Activated gamma-delta T cell treated with anti-CD3 and anti-CD28 coated beads, Interleukin-2, amount 50 U/mL, for 16 hours (primary cell): Measurements from ENCODE around the gene ASTN2.
"Not testable (repeated sequence)": the region's sequence is repeated elsewhere in the genome, so short reads cannot be mapped to it uniquely, and the experiment has no call there.

Experiments used
- DNase-seq: peaks from one replicate; pipeline ENCODE4 v3.0.0-alpha.2; 2020; ENCODE audit warnings: low read depth

ASTN2 gene

GRCh38 chr9:116870566-116870965 is 544.3 kb downstream of the ASTN2 start:
- DNase-seq, result no peak

GRCh38 chr9:116868201-116868600 is 546.7 kb downstream of the ASTN2 start:
- no peak for DNase-seq

GRCh38 chr9:116861321-116861720 is 553.5 kb downstream of the ASTN2 start:
- DNase-seq, result no peak

GRCh38 chr9:116860509-116861120 is 554.2 kb downstream of the ASTN2 start:
- no peak for DNase-seq

- DNase-seq, result no peak
Measured at GRCh38 chr9:116859763-116860162, 555.1 kb downstream of the ASTN2 start.

GRCh38 chr9:116857321-116857720 is 557.5 kb downstream of the ASTN2 start:
- no peak for DNase-seq

GRCh38 chr9:116855881-116856662 is 558.8 kb downstream of the ASTN2 start:
- no peak for DNase-seq

GRCh38 chr9:116849721-116850120 is 565.1 kb downstream of the ASTN2 start:
- DNase-seq, result no peak

GRCh38 chr9:116844621-116845020 is 570.2 kb downstream of the ASTN2 start:
- DNase-seq, result no peak

- DNase-seq, result no peak
Measured at GRCh38 chr9:116843863-116844620, 570.8 kb downstream of the ASTN2 start.

- no peak for DNase-seq
Measured at GRCh38 chr9:116842658-116843057, 572.2 kb downstream of the ASTN2 start.

GRCh38 chr9:116838468-116838867 is 576.4 kb downstream of the ASTN2 start:
- not testable (repeated sequence) for DNase-seq

- no peak for DNase-seq
Measured at GRCh38 chr9:116837018-116837989, 577.6 kb downstream of the ASTN2 start.

GRCh38 chr9:116830321-116830720 is 584.5 kb downstream of the ASTN2 start:
- DNase-seq, result not testable (repeated sequence)

GRCh38 chr9:116821633-116822229 is 593.1 kb downstream of the ASTN2 start:
- no peak for DNase-seq

GRCh38 chr9:116819116-116819515 is 595.7 kb downstream of the ASTN2 start:
- DNase-seq, result no peak

- no peak for DNase-seq
Measured at GRCh38 chr9:116817762-116818161, 597.1 kb downstream of the ASTN2 start.

GRCh38 chr9:116816484-116816883 is 598.4 kb downstream of the ASTN2 start:
- no peak for DNase-seq

- no peak for DNase-seq
Measured at GRCh38 chr9:116815835-116816234, 599.0 kb downstream of the ASTN2 start.

GRCh38 chr9:116813031-116813300 is 601.9 kb downstream of the ASTN2 start:
- no peak for DNase-seq

- DNase-seq, result no peak
Measured at GRCh38 chr9:116812231-116813030, 602.4 kb downstream of the ASTN2 start.
